ENCODE measurements around the gene PLXNA4.

Gene PLXNA4

GRCh38 chr7:132485136-132485535 lies 91.1 kb downstream of the PLXNA4 start (continued):
- no peak for TF ChIP-seq ZNF175 (tag by site-specific recombination; IDR thresholded peaks at IDR 0.05)
- no peak for TF ChIP-seq ZSCAN16 (tag by site-specific recombination; IDR thresholded peaks at IDR 0.05)
- TF ChIP-seq ZNF548 (tag by site-specific recombination; IDR thresholded peaks at IDR 0.05) = no peak
- TF ChIP-seq ZNF335 (tag by site-specific recombination; conservative IDR thresholded peaks at IDR 0.05) = no peak
- TF ChIP-seq ZNF391 (tag by site-specific recombination; IDR thresholded peaks at IDR 0.05; ENCODE audit: borderline replicate concordance, low read depth) = no peak; the same call in 1 of the 2 replicates
- TF ChIP-seq ZNF23 (tag by site-specific recombination; IDR thresholded peaks at IDR 0.05; ENCODE audit: borderline replicate concordance) = no peak
- TF ChIP-seq FEZF1 (tag by site-specific recombination; IDR thresholded peaks at IDR 0.05) = peak; percentile 100
- TF ChIP-seq ZNF423 (tag by site-specific recombination; IDR thresholded peaks at IDR 0.05) = peak; percentile 44
- peak; percentile 92 for TF ChIP-seq PRDM1 (tag by site-specific recombination; IDR thresholded peaks at IDR 0.05)
- no peak for TF ChIP-seq ZNF155 (tag by site-specific recombination; IDR thresholded peaks at IDR 0.05)
- no peak for TF ChIP-seq ZNF514 (tag by site-specific recombination; IDR thresholded peaks at IDR 0.05)
- TF ChIP-seq ZNF624 (tag by site-specific recombination; IDR thresholded peaks at IDR 0.05) = no peak
- TF ChIP-seq ZNF529 (tag by site-specific recombination; IDR thresholded peaks at IDR 0.05; ENCODE audit: insufficient replicate concordance) = no peak
- TF ChIP-seq ZNF157 (tag by site-specific recombination; IDR thresholded peaks at IDR 0.05) = no peak
- TF ChIP-seq ZNF544 (tag by site-specific recombination; IDR thresholded peaks at IDR 0.05) = no peak
- no peak for TF ChIP-seq RBAK (tag by site-specific recombination; IDR thresholded peaks at IDR 0.05)
- peak; percentile 100 for TF ChIP-seq ZNF18 (tag by site-specific recombination; IDR thresholded peaks at IDR 0.05)
- no peak for TF ChIP-seq ZNF112 (tag by site-specific recombination; IDR thresholded peaks at IDR 0.05)
- TF ChIP-seq ZBTB21 (tag by site-specific recombination; IDR thresholded peaks at IDR 0.05) = no peak
- peak; percentile 63; the same call in 1 of the 2 replicates for TF ChIP-seq ZNF639 (tag by site-specific recombination; IDR thresholded peaks at IDR 0.05)
- peak; percentile 94 for TF ChIP-seq ZBTB1 (tag by site-specific recombination; IDR thresholded peaks at IDR 0.05)
- TF ChIP-seq ZNF362 (tag by site-specific recombination; IDR thresholded peaks at IDR 0.05) = no peak
- peak; percentile 78 for TF ChIP-seq ZBTB8A (tag by site-specific recombination; IDR thresholded peaks at IDR 0.05)
- TF ChIP-seq INSM2 (tag by site-specific recombination; IDR thresholded peaks at IDR 0.05) = peak; percentile 91
- TF ChIP-seq ZNF521 (tag by site-specific recombination; IDR thresholded peaks at IDR 0.05) = no peak
- TF ChIP-seq ZNF785 (tag by site-specific recombination; IDR thresholded peaks at IDR 0.05) = no peak
- peak; percentile 99 for TF ChIP-seq GFI1B (tag by site-specific recombination; IDR thresholded peaks at IDR 0.05)
- peak; percentile 33; the same call in 1 of the 2 replicates for TF ChIP-seq KLF9 (tag by site-specific recombination; IDR thresholded peaks at IDR 0.05; ENCODE audit: low read depth)
- no peak for TF ChIP-seq ZNF776 (tag by site-specific recombination; IDR thresholded peaks at IDR 0.05; ENCODE audit: borderline replicate concordance)
- TF ChIP-seq ZNF221 (tag by site-specific recombination; IDR thresholded peaks at IDR 0.05; ENCODE audit: borderline replicate concordance) = no peak
- no peak for TF ChIP-seq ZNF132 (tag by site-specific recombination; IDR thresholded peaks at IDR 0.05; ENCODE audit: borderline replicate concordance)
- peak; percentile 46; the same call in 1 of the 2 replicates for TF ChIP-seq MZF1 (tag by site-specific recombination; IDR thresholded peaks at IDR 0.05; ENCODE audit: borderline replicate concordance)
- TF ChIP-seq ZNF449 (tag by site-specific recombination; IDR thresholded peaks at IDR 0.05) = 0 out of 2 replicates have a peak, but pooled peaks have one; percentile 12
- no peak for TF ChIP-seq ZNF510 (tag by site-specific recombination; IDR thresholded peaks at IDR 0.05; ENCODE audit: insufficient replicate concordance)
- TF ChIP-seq SETDB1 (IDR thresholded peaks at IDR 0.05; ENCODE audit: insufficient read length, low read length) = no peak
- TF ChIP-seq ZNF350 (tag by site-specific recombination; IDR thresholded peaks at IDR 0.05) = no peak

All from HEK293 (cell line).